GM19455 (cell line): ENCODE data around the gene OPHN1.
"Not testable (repeated sequence)": the region's sequence is repeated elsewhere in the genome, so short reads cannot be mapped to it uniquely, and the experiment has no call there.

Experiments used
- ATAC-seq: cut with Tn5 transposase; IDR thresholded peaks from one replicate; pipeline ENCODE4 v1.9.1; 2021; ENCODE audit not compliant: unreplicated experiment

OPHN1 gene

DNA sequence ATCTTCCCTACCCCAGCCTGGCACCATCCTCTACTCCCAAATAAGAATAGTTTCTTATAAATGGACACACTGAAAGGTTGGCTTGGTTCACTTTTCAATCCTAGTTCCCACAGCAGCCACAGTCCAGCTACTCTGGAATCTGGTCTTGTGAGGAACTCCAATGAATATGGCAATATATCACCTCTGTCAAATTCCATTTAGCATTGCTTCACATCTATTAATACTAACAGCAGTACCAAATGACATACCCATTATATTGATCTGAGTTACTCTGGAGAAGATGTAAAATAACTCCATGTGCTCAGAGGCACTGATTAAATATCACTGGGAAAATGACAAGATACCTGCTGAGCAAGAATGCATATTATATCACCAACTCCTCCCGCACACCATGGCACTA, 8.6 kb downstream of the OPHN1 start:
- ATAC-seq: no peak

DNA sequence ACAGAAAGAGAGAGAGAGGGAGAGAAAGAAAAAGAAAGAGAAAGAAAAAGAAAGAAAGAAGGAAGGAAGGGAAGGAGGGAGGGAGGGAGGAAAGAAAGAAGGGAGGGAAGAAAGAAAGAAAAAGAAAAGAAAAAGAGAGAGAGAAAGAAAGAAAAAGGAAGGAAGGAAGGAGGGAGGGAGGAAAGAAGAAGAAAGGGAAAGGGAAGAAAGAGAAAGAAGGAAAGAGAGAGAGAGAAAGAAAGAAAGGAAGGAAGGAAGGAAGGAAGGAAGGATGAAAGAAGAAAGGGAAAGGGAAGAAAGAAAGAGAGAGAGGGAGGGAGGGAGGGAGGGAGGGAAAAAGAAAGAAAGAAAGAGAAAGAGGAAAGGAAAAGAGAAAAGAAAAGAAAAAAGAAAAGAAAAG, 10.8 kb downstream of the OPHN1 start:
- no peak for ATAC-seq

DNA sequence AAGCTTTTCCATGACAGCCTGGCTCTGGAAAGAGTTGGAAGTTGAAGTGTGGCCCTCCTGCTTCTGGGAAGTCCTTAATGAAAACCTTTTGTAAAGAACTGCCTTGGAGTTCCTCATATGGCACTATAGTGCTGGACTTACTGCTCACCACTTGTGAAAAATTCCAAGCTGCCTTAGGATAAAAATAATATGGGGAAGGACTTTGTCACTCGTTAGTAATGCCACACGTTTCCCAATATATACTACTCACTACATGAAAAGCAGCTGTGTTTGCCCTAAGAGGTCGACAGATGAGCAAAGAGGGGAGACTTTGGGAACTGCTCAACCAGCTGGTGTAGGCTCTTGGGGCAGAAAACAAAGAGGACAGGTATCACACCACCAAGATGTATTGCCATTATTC, 11.7 kb downstream of the OPHN1 start:
- no peak for ATAC-seq

DNA sequence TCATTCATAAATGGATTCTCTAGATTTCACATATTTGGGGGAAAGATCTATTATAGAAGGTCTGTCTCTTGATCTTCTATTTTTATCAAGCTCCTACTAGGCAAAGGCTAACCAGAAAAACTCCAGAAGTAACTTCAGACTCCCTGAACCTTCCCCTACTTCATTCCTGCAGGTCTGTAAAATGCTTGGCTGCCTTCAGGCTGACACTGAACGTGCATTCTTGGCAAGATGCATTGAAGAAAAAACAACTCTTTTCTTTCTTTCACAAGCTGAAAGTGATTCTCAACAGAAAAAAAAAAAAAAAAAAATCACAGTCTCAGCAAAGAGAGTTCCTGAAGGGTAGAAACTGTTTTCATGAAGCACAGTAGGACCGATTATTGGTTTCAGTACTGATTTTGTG, 12.7 kb downstream of the OPHN1 start:
- no peak for ATAC-seq

DNA sequence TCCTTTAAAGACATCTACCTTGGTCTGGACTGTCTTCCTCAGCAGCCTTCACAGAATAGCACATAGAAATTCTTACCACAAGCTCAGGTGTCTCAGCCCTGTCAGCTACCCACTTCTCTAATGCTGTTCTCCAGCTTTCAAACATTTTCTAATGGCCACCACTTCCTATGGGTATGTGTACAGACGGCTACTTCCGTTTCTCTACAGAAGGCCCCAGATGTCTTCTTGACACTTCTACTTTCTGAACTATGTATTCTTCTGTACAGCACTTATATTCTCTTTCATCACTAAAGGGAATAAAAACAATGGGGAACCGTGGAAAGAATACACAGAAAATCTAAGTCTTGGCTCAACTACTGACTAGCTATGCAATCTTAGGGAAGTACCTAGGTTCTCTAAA, 13.3 kb downstream of the OPHN1 start:
- ATAC-seq: no peak

DNA sequence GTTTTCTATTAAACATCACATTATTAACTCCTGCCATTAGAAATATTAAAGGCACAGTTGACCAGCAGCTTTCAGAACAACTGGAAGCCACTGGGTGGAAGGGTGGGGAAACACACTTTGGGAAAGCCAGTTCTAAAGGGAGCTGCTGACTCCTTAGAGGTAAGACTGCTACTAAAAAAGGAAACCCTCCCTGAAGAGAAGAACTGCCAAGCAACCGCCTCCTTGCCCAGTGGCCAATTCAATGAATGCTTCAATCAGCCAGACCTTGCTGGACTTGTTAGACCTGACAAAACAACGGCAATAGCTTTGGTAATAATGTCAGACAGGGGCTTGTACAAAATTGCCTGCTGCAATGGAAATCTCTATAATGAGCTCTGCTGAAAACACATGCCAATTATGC, 15.6 kb downstream of the OPHN1 start:
- no peak for ATAC-seq

DNA sequence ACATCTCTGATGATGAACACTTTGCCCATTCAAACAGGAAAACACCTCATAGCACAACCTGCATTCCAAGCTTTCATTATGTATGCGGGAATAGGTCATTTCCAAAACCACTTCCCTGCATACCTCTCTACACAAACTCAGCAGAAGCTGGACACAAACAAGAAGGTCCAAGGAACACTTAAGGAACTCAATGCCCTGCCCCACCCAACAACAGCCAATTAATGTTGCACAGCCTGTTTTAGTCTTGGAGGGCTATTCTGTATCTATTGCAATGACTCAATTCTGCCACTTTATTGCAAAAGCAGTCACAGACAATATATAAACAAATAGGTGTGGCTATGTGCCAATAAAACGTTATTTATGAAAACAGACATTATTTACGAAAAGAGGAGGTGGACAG, 16.7 kb downstream of the OPHN1 start:
- ATAC-seq: no peak

DNA sequence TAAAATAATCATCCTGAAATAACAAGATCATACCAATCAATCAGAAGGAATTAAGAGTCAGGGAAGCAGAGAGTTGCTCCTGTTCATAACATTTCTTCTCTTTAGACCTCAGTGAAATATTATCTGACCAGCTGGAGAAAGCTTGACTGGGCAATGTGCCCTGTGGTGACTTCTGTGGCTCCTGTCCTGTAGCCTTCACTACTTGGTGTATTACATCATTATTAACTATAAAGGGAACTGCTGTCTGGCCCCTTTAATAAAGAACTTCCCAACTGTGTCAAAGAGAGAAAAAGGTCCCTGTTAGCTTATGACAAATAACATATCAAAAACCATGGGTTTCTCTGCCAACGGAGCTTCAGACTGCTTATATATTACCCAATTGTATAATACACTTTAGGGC, 18.0 kb downstream of the OPHN1 start:
- ATAC-seq: no peak

DNA sequence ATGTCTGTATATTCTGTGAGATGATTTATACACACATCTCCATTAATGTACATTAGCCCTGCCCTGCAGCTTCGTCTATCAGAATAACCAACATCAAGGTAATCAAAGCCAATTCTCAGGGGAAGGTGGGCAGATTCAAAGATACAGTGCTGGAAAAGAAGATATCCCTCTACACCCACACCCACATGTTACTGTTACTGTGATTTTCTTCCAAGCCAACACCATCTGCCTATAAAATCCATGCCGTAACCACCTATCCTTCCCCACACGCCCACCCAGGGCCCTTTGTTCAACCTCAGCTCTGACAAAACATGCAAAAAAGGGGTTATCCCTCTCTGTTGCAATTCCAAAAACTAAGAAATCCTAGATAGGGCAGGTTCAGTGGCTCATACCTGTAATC, 20.0 kb downstream of the OPHN1 start:
- ATAC-seq: no peak

DNA sequence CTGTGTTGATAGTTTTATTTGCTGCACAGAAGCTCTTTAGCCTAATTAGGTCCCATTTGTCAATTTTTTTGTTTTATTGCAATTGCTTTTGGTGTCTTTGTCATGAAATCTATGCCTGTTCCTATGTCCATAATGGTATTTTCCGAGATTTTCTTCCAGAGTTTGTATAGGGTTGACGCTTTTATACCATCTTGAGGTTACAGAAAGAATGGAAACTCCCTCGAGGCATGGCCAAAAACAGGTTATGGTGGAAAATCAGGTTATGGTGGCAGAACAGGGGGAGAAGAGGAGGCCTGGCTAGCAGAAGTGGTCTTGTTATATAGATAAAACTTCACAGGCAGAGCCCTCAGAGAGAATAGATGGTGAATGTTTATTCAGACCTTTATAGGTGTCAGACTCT, 21.6 kb downstream of the OPHN1 start:
- no peak for ATAC-seq

DNA sequence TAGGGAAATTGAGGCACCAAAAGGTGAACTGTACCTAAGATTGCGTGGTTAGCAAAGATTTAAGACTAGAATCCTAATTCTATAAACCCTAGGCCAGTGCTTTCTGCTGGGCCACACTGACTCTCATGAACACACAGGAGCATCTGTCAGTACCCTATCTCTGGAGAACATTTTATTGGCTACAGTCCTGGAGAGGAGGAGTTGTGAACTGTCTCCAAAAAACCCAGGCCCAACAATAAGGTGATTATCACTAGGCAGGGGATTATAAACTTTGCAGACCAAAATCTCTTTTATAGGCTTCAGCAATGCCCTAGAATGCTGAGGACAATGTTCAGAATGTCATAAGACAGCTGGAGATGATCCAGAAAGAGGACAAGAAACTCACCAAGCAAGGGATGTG, 24.1 kb downstream of the OPHN1 start:
- ATAC-seq: no peak

DNA sequence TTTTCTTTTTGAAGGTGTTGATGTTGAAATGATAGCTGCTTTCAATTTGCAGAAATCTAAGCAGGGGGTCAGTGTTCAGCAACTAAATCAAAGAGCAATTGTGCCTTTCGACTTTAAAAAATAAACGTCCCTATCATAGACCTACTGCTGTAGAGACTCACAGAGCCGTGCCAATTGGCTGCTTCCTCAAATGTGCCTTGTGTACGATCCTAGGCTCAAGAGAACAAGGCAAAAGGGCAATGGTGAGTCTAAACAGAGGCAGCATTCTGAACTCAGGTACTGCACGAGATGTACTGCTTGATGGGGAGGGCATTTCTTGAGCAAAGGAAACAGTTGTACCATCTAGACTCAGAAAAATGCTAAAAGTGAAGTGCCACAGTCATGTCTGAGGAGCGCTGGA, 29.8 kb downstream of the OPHN1 start:
- no peak for ATAC-seq

DNA sequence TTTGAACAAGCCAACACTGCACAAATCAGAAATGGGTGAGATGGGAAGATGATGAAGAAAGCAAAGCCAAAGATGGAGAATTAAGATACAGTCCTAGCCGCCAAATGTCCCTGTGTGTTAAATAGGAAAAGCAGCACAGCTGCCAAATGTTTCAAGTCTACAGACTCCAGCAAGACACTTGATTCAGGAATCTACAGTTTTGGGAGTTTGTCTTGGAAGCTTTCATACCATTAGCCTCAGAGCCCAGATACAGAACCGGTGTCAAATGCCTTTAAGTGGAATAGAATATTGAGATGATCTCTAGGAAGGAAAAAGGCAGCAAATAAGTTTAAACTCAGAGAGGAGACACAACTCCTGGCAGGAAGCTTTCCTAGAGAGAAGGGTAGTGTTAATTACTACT, 30.3 kb downstream of the OPHN1 start:
- no peak for ATAC-seq

DNA sequence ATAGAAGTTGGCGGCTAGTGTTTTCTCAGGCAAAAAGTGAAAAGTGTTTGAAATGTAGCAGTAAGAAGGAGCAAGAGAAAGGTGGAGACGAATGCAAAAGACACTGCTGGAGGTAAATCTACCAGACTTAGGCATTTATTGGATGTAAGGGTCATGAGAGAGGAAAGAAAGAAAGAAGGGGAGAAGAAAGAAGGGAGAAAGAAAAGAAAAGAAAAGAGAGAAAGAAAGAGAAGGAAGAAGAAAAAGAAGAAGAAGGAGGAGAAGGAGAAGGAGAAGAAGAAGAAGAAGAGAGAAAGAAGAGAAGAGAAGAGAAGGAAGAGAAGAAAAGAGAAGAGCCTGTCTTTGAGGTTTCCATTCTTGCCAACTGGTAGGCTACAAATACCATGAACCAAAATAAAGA, 31.2 kb downstream of the OPHN1 start:
- no peak for ATAC-seq

DNA sequence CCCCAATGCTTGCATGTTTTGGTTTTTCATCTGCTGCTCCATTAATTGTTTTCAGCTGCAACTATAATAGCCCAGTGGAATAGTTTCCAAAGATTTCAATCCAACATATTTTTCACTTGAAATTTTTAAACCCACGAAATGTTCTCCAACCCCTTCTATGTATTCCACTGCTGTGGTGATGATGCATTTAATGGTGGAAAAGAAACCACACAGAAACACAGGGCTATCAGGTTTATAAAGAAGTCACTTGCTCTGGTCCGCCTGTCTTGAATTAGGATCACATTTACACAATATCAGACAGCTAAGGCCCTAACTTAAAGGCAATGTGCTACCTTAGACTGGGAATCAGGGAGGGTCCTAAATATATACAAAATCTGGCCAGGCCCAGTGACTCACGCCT, 35.0 kb downstream of the OPHN1 start:
- no peak for ATAC-seq

DNA sequence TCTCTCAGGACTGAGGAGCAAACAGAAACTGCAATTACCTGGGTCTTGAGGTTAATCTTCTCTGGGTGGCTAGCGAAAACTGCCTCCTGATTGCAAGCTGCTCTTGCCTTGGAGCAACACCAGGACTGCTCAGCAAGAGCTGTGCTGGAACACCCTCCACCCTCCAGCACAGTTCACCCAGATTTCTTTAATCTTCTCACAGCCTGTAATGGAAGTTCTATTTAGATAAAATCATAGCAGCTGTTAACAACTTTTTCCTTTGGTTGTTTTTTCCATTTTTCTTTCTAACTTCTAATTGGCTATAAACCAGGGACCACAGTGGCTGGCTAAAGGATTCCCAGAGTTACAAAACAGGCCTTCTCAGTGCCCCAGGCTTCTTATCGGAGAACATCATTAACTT, 36.3 kb downstream of the OPHN1 start:
- no peak for ATAC-seq

DNA sequence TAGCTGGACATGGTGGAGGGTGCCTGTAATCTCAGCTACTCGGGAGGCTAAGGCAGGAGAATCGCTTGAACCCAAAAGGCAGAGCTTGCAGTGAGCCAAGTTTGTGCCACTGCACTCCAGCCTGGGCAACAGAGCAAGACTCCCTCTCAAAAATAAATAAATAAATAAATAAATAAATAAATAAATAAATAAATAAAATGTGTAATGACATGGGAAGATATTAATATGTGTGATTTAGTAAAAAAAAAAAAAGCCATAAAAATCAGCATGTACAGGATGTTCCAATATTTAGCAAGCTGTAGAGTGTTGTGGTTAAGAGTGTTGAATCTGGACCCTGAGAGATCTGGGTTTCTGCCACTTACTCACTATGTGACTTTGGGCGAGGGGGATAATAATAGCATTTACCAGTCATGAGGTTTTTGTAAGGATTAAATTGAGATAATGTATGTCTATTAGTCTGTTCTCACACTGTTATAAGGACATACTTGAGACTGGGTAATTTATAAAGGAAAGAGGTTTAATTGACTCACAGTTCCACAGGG, 43.8 kb downstream of the OPHN1 start:
- ATAC-seq: not testable (repeated sequence)

DNA sequence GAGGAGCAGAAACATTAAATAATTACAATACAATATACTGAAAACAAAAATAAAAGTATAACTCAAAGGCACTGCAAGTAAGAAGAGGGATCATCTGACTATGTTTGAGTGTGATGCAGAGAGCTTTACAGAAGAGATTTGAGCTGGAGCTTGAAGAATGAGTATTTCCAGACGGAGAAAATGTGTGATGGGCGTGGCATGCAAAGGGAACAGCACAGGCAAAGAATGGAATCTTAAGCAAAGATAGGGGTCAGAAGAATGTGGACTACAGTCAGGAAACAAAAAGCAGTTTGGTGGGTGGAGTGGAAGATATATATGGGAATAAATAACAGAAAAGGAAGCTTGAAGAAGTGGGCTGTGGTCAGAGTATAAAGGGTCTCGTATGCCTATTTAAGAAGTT, 45.5 kb downstream of the OPHN1 start:
- no peak for ATAC-seq

DNA sequence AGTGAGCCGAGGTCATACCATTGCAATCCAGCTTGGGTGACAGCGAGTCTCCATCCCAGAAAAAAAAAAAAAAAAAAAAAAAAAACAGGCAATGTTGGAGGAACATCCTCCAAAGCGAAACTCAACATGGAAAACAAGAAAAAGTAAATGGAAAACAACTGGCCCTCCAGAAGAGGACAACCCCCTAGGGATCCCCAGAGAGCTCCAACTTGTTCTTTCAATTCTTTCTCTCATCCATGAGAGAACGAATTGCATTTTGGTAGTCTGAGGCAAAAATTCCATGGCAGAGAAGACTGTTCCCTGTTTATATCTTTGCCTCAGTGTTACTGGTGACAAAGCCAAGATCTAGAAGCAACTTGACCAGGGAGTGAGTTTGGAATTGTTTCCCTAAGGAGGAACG, 49.8 kb downstream of the OPHN1 start:
- ATAC-seq: no peak

DNA sequence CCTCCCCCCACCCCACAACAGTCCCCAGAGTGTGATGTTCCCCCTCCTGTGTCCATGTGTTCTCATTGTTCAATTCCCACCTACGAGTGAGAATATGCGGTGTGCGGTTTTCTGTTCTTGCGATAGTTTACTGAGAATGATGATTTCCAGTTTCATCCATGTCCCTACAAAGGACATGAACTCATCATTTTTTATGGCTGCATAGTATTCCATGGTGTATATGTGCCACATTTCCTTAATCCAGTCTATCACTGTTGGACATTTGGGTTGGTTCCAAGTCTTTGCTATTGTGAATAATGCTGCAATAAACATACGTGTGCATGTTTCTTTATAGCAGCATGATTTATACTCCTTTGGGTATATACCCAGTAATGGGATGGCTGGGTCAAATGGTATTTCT, 55.7 kb downstream of the OPHN1 start:
- ATAC-seq: not testable (repeated sequence)

DNA sequence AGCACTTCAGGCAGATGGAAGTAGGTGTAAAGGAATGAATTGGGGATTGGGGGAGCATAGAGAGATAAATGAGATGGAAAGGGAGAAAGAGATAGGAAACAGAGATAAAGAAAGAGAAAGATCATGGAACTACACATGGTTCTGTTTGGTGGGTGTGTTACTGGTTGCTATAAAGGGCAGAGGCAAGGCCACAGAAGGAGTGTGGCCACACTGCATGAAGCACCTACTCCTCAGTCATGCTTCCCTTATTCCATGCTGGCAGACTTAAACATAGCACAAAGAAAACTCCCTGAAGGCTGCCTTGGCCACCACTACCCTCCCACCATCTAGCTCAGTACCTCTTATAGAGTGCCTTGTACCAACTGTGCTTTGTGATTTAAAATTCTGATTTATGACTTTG, 56.9 kb downstream of the OPHN1 start:
- ATAC-seq: no peak

DNA sequence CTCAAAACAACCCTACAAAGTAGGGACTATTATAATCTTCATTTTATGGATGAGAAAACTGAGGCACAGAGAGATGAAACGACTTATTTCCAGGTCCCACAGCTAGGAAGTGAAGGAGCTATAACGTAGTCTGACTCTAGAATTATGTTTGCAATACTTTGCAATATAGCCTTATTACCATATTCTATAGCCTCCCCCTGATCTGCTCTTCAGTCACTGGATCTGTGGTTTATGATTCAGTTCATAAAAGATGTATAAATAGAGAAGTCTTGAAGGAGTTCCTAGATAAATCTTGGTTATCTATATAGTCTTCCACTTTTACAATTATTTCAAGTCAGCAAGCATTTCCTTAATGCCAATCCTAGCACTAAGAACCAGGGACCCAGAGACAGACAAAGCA, 57.5 kb downstream of the OPHN1 start:
- no peak for ATAC-seq

DNA sequence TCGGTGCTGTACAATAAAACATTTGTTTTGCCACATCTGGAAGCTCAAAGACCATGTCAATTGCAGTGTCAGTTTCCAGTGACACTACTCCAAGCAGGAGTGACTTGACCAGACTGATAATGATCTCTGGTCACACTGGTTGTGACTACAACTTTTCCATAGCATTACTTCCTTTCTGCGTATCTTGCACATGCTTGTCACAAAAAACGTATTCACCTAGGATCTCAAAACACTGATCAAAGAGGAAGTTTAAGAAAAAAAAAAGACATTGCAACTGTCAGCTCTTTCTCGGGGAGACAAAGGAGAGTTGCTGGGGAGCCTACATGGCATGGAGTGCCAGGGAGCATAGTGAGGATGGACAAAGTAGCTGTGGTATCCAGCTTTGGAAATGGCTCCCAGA, 60.6 kb downstream of the OPHN1 start:
- ATAC-seq: no peak

DNA sequence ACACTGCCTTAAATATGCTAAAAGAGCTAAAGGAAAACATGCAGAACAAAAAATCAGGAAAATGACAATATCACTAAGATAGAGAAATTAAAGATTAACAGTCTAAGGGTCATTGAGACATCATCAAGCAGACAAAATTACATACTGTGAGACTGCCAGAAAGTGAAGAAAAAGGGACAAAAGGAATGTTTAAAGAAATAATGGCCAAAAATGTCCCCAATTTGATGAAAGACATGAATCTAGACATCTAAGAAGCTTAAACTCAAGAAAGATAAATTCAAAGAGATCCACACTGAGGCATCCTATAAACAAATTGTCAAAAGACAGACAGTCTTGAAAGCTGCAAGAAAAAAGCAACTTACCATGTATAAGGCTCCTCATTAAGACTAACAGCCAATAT, 63.7 kb downstream of the OPHN1 start:
- no peak for ATAC-seq
